Measurements from ENCODE around the gene PRR12.

GRCh38 chr19:49551531-49551930, 39.5 kb upstream of the PRR12 start:
- TF ChIP-seq SIN3A (IDR thresholded peaks at IDR 0.05; ENCODE audit: borderline replicate concordance, insufficient read depth, low read length) (no peak), POLR2AphosphoS5 (IDR thresholded peaks at IDR 0.05; ENCODE audit: low read depth, low read length) (no peak)
